ENCODE results near the gene AOC3.
"Not testable (repeated sequence)": the region's sequence is repeated elsewhere in the genome, so short reads cannot be mapped to it uniquely, and the experiment has no call there.

The AOC3 gene

DNA sequence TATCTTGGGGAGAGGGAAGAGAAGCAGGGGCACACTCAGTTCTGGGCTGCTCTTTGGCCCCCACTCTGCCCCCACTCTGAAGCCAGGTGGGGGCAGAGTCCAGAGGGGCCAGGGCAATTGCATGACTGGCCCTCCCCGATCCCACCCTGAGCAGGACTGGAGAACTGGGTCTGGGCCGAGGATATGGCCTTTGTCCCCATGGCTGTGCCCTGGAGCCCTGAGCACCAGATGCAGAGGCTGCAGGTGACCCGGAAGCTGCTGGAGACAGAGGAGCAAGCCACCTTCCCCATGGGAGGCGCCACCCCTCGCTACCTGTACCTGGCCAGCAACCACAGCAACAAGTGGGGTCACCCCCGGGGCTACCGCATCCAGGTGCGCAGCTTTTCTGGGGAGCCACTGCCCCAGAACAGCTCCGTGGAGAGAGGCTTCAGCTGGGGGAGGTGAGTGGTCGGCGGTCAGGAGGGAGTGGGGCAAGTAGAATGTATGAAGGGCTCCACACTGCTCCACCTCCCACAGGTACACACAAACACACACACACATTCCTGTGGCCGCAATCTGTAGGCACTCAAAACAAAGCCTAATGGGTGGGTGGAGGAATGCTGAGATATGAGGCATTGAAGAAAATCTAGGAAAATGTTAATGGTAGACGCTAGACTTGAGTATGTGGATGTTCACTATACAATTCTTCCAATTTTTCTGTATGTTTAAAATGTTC lies 21.4 kb downstream of the AOC3 start:
- ATAC-seq (ENCODE audit: low read depth), result no peak
- H3K4me3 ChIP-seq (ENCODE audit: severe bottlenecking), result no peak overlapping the region
- TF ChIP-seq, protein P1, sequence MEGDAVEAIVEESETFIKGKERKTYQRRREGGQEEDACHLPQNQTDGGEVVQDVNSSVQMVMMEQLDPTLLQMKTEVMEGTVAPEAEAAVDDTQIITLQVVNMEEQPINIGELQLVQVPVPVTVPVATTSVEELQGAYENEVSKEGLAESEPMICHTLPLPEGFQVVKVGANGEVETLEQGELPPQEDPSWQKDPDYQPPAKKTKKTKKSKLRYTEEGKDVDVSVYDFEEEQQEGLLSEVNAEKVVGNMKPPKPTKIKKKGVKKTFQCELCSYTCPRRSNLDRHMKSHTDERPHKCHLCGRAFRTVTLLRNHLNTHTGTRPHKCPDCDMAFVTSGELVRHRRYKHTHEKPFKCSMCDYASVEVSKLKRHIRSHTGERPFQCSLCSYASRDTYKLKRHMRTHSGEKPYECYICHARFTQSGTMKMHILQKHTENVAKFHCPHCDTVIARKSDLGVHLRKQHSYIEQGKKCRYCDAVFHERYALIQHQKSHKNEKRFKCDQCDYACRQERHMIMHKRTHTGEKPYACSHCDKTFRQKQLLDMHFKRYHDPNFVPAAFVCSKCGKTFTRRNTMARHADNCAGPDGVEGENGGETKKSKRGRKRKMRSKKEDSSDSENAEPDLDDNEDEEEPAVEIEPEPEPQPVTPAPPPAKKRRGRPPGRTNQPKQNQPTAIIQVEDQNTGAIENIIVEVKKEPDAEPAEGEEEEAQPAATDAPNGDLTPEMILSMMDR (IDR thresholded peaks at IDR 0.05; ENCODE audit: poor library complexity, severe bottlenecking), result no peak

DNA sequence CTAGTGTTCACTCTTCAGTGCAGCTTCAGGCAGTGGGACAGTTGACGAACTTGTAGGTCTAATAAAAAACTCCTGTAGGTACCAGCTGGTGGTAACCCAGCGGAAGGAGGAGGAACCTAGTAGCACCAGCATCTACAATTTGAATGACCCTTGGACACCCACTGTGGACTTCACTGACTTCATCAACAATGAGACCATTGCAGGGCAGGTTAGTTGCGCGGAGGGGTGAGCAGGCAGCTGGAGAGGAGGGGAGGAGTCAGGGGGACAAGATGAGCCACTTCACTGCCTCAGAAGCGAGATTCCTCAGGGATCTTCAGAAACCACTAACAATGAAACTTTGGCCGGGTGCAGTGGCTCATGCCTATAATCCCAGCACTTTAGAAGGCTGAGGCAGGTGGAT lies 22.3 kb downstream of the AOC3 start:
- TF ChIP-seq, protein P1 (IDR thresholded peaks at IDR 0.05; ENCODE audit: poor library complexity, severe bottlenecking), result no peak
- no peak overlapping the region for H3K4me3 ChIP-seq (ENCODE audit: severe bottlenecking)
- H3K4me1 ChIP-seq (ENCODE audit: insufficient read depth, poor library complexity, severe bottlenecking), result no peaks in the 10 kb centered on the region
- no peaks in the 10 kb centered on the region for H3K36me3 ChIP-seq (ENCODE audit: low read depth)
- H3K27me3 ChIP-seq (ENCODE audit: insufficient read depth, poor library complexity, severe bottlenecking), result no peaks in the 10 kb centered on the region
- ATAC-seq (ENCODE audit: low read depth), result no peak
- no peak overlapping the region for H3K27ac ChIP-seq (ENCODE audit: poor library complexity, severe bottlenecking)
- DNase-seq (ENCODE audit: low spot score), result no peak
- H3K9me3 ChIP-seq (ENCODE audit: severe bottlenecking), result peaks cover 5% of the 10 kb centered on the region

More for the DNA sequence above, 21.4 kb downstream of the AOC3 start:
- DNase-seq (ENCODE audit: low spot score), result no peak
- Histone ChIP-seq H3K36me3 (ENCODE audit: low read depth) (no peaks in the 10 kb centered on the region), H3K27me3 (ENCODE audit: insufficient read depth, poor library complexity, severe bottlenecking) (no peaks in the 10 kb centered on the region), H3K27ac (ENCODE audit: poor library complexity, severe bottlenecking) (no peak overlapping the region), H3K4me1 (ENCODE audit: insufficient read depth, poor library complexity, severe bottlenecking) (no peaks in the 10 kb centered on the region), H3K9me3 (ENCODE audit: severe bottlenecking) (peaks cover 5% of the 10 kb centered on the region)

DNA sequence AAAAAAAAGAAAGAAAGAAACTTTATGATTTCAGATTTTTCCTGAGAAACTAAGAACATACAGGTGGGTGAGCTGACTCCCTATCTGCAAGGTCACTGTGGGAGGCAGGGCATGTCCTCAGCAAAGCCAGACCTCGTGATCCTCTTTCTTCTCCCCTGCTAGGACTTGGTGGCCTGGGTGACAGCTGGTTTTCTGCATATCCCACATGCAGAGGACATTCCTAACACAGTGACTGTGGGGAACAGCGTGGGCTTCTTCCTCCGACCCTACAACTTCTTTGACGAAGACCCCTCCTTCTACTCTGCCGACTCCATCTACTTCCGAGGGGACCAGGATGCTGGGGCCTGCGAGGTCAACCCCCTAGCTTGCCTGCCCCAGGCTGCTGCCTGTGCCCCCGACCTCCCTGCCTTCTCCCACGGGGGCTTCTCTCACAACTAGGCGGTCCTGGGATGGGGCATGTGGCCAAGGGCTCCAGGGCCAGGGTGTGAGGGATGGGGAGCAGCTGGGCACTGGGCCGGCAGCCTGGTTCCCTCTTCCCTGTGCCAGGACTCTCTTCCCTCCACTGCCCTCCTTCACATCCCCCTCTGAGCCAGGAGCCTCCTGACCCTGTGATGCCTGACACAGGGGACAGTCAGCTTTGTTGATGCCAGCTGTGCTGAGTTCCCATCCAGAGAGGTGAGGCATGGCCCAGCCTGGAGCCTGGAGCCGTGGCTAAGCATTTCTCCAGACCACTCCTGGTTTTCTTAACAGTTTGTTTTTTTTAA lies 23.1 kb downstream of the AOC3 start:
- not testable (repeated sequence) for H3K4me3 ChIP-seq (ENCODE audit: severe bottlenecking); H3K9me3 ChIP-seq (ENCODE audit: severe bottlenecking); DNase-seq (ENCODE audit: low spot score); H3K36me3 ChIP-seq (ENCODE audit: low read depth); H3K27ac ChIP-seq (ENCODE audit: poor library complexity, severe bottlenecking); H3K27me3 ChIP-seq (ENCODE audit: insufficient read depth, poor library complexity, severe bottlenecking); H3K4me1 ChIP-seq (ENCODE audit: insufficient read depth, poor library complexity, severe bottlenecking); ATAC-seq (ENCODE audit: low read depth)

DNA sequence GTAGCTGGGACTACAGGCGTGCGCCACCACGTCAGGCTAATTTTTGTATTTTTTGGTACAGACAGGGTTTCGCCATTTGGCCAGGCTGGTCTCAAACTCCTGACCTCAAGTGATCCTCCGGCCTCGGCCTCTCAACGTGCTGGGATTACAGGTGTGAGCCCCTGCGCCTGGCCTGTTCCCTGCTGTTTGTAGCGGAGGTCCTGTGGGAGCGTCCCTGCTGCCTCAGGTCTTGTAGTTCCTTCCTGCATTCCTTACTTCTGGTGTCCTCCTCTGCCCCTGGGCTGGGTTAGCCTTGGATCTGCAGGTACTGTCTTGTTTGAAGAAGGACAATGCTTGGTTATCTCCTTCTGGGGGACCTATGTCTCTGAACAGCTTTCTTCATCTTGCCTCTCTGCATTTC lies 26.0 kb downstream of the AOC3 start:
- no peaks in the 10 kb centered on the region for H3K4me1 ChIP-seq (ENCODE audit: insufficient read depth, poor library complexity, severe bottlenecking)

DNA sequence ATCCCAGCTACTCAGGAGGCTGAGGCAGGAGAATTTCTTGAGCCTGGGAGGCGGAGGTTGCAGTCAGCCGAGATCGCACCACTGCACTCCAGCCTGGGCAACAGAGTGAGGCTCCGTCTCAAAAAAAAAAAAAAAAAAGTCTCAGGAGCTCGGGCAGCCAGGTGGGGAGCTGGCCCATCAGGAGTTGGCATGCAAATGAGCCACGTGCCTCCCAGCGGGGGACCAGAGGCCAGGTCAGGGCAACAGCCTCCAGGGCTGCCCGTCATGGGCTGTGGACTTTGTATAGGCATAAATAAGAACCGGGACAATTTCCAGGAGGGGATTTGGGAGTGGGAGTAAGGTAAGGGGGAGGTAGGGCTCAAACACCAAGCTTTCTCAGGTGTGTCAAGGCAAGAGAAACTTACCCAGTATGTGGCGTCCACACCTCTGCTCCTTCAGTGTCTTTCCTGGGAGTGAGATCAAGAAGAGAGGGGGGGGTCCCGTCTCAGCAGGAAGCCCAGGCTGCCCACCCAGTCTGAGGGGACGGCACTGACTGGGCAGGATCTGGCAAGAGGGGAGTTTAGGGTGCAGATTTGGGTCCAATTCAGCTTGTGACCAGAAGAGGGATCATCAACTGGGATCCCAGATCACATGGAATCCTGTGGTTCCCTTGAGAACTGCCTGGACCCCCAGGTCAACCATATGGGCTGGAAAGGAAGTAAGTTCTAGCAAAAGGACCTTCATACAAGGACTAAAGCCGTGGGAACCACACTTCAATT lies 27.3 kb downstream of the AOC3 start:
- TF ChIP-seq, protein P1 (IDR thresholded peaks at IDR 0.05; ENCODE audit: poor library complexity, severe bottlenecking), result no peak

More for the DNA sequence above, 26.0 kb downstream of the AOC3 start:
- H3K36me3 ChIP-seq (ENCODE audit: low read depth), result no peaks in the 10 kb centered on the region
- no peak overlapping the region for H3K27ac ChIP-seq (ENCODE audit: poor library complexity, severe bottlenecking)
- no peak for ATAC-seq (ENCODE audit: low read depth)
- TF ChIP-seq, protein P1 (IDR thresholded peaks at IDR 0.05; ENCODE audit: poor library complexity, severe bottlenecking), result no peak
- H3K4me3 ChIP-seq (ENCODE audit: severe bottlenecking), result no peak overlapping the region
- H3K27me3 ChIP-seq (ENCODE audit: insufficient read depth, poor library complexity, severe bottlenecking), result no peaks in the 10 kb centered on the region
- no peak for DNase-seq (ENCODE audit: low spot score)
- H3K9me3 ChIP-seq (ENCODE audit: severe bottlenecking), result no peaks in the 10 kb centered on the region

More for the DNA sequence above, 27.3 kb downstream of the AOC3 start:
- Histone ChIP-seq H3K36me3 (ENCODE audit: low read depth) (no peaks in the 10 kb centered on the region), H3K4me3 (ENCODE audit: severe bottlenecking) (no peak overlapping the region), H3K27ac (ENCODE audit: poor library complexity, severe bottlenecking) (no peak overlapping the region), H3K4me1 (ENCODE audit: insufficient read depth, poor library complexity, severe bottlenecking) (no peaks in the 10 kb centered on the region), H3K9me3 (ENCODE audit: severe bottlenecking) (no peaks in the 10 kb centered on the region), H3K27me3 (ENCODE audit: insufficient read depth, poor library complexity, severe bottlenecking) (no peaks in the 10 kb centered on the region)
- ATAC-seq (ENCODE audit: low read depth) (no peak), DNase-seq (ENCODE audit: low spot score) (no peak)

All from RWPE2 (cell line).